Mammary epithelial cell (primary cell): Measurements from ENCODE around the gene CIROP.

ENCODE experiments used
- EZH2 ChIP-seq: IDR thresholded peaks from 2 replicates; pipeline ENCODE4 v1.6.1; 2012; ENCODE audit warnings: low read length, inconsistent platforms, borderline replicate concordance
- TF ChIP-seq, protein P1 (sequence below), 2 donors: IDR thresholded peaks in 1 of 2; conservative IDR thresholded peaks in 1 of 2; 2 replicates each; pipeline ENCODE4 v1.5.1; 2011 to 2012; ENCODE audit warnings: inconsistent platforms in 2 of 2, low read length in 2 of 2, mild to moderate bottlenecking in 2 of 2, control low read depth in 1 of 2, low read depth in 1 of 2; ENCODE audit not compliant: insufficient read depth in 1 of 2; ENCODE audit errors: extremely low read depth in 1 of 2

DNA sequence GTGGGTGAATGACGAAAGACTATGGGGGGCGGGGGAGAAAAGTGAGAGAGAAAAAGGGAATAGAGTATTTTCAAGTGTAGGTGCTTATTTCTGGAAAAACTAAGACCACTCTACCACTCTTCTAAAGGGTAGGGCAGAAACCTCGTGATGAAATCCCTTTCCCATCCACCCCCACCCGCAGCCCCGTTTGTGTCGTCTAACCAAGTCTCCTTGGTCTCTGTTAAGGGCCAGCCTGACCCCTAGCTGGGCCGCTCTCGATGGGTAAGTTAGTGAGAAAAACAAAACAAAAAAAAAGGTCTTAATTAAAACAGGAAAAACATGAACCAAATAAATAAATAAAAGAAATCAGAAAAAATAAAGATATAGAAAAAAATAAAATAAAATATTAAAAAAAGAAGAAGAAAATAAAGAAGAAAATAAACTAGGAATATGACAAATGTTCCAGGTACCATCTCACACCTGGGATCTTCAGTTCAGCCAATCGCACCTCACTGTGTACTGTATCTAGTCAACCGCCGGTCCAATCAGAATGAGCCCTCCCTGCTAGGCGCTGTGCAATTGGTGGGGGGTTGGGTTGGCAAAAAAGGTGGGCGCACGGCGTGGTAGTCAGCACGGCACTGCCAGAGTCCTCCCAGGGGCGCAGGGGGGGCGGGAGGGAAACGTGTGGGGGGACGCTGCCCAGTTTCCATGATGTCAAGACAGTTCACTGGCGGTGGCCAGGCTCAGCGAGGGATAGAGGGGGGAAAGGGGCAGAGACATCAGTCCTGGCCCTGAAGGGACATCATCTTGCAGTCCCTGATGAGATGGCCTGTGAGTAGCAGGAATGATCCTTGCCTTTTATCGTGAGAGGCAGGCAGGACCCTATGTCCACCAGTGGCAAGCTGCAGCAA, 37.7 kb downstream of the CIROP start:
- TF ChIP-seq, protein P1, sequence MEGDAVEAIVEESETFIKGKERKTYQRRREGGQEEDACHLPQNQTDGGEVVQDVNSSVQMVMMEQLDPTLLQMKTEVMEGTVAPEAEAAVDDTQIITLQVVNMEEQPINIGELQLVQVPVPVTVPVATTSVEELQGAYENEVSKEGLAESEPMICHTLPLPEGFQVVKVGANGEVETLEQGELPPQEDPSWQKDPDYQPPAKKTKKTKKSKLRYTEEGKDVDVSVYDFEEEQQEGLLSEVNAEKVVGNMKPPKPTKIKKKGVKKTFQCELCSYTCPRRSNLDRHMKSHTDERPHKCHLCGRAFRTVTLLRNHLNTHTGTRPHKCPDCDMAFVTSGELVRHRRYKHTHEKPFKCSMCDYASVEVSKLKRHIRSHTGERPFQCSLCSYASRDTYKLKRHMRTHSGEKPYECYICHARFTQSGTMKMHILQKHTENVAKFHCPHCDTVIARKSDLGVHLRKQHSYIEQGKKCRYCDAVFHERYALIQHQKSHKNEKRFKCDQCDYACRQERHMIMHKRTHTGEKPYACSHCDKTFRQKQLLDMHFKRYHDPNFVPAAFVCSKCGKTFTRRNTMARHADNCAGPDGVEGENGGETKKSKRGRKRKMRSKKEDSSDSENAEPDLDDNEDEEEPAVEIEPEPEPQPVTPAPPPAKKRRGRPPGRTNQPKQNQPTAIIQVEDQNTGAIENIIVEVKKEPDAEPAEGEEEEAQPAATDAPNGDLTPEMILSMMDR (conservative IDR thresholded peaks at IDR 0.05 in 1 of 2, IDR thresholded peaks at IDR 0.05 in 1 of 2; ENCODE audit: extremely low read depth in 1 of 2, insufficient read depth in 1 of 2, low read depth in 1 of 2, low read length in 2 of 2): no peak
- TF ChIP-seq EZH2: no peak
